Pancreas (tissue), 10 donors: ENCODE data around the gene EVPL. TPM values are rescaled to one million over a fixed set of nuclear protein-coding genes. Genes with fewer than 3 reads are reported as not detected.

Experiments used
- ATAC-seq, 4 donors: fragments of 200-7000 bp; cut with Tn5 transposase; one replicate each; pipeline versions ENCODE4 v1.8.0 to v1.9.1; 2020; ENCODE audit warnings: mild to moderate bottlenecking in 4 of 4, moderate library complexity in 4 of 4
- DNase-seq, 6 donors: peaks; one replicate each; pipeline ENCODE4 v3.0.0-alpha.2; 2020
- FAIRE-seq: peaks from 2 replicates; lab custom pipeline; 2012; peaks lifted over from hg19 to GRCh38; lab: Jason Lieb, UNC
- H3K27ac ChIP-seq, 4 donors: fragments of 200-600 bp; sonication (generic); 1 replicate in 3 of 4; 2 replicates in 1 of 4; pipeline versions ENCODE4 v1.5.0 to v1.8.0; 2020
- H3K27me3 ChIP-seq, 4 donors: fragments of 200-600 bp; one replicate each; pipeline ENCODE4 v1.8.0; 2021
- H3K36me3 ChIP-seq, 3 donors: fragments of 200-600 bp; sonication (generic) in 1 of 3; one replicate each; pipeline versions ENCODE4 v1.5.0 to v1.8.0; 2020 to 2021
- H3K4me1 ChIP-seq, 3 donors: fragments of 200-600 bp; one replicate each; pipeline ENCODE4 v1.8.0; 2021
- H3K4me3 ChIP-seq, 4 donors: fragments of 200-600 bp; sonication (generic) in 2 of 4; one replicate each; pipeline versions ENCODE4 v1.5.0 to v1.8.0; 2020 to 2021
- H3K9me3 ChIP-seq, 4 donors: fragments of 200-600 bp; one replicate each; pipeline ENCODE4 v1.8.0; 2021
- CTCF ChIP-seq, 4 donors: fragments of 200-600 bp; sonication (generic) in 3 of 4; IDR thresholded peaks; one replicate each; pipeline versions ENCODE4 v1.5.0 to v1.8.0; 2021; ENCODE audit warnings: antibody characterized with exemption in 4 of 4
- WGBS, 2 donors: extraction: QIAGEN DNeasy Blood & Tissue Kit; methylation state at CpG; one replicate each; pipeline ENCODE4 v1.1.7; 2013; 5-methylcytosine and 5-hydroxymethylcytosine counted together
- intact Hi-C, 3 donors: fragments of 100-400 bp; cut with DNase I; formaldehyde crosslinking; loops; one replicate each; pipeline versions ENCODE4 v1.11.1 to v1.14.2; 2022
- polyA plus RNA-seq, 2 donors: library from polyadenylated mRNA; stranded (reverse); fragments of 200-250 nt; gene quantifications; one replicate each; pipeline ENCODE4 v1.2.3, GENCODE V29; 2013
- total RNA-seq, 6 donors: library from RNA; stranded (reverse); fragmentation: NEBNext Ultra II Directional in 4 of 6; extraction: Animal tissue kit (Norgen Biotek cat#: 25700) in 4 of 6; gene quantifications; one replicate each; pipeline versions ENCODE4 v1.2.1 to v1.2.4, GENCODE V29; 2021 to 2023
- donor health status: healthy with polysubstance abuse.
- donor health status: DM: no; HTN: no; CAD: no; lungs with moderate emphysema.
- donor health status: DM: no; HTN: no; CAD: no.
- donor health status: control.
- donor health status: control.
- donor health status: Bipolar disorder and iron deficiency.
- donor health status: DM: yes; HTN: yes; CAD: no.
- donor health status: DM: no; HTN: no; CAD: no.
- donor health status: DM: no; HTN: no; CAD: no.
- donor health status: DM: yes; HTN: yes; CAD: no.

Gene EVPL
- total and polyA plus RNA-seq, 8 donors, result 1.3 to 14.6 (median 3.3) TPM

GRCh38 chr17:76009447-76009846 lies 17.7 kb downstream of the EVPL start:
- no peaks in the 10 kb centered on the region for H3K4me1 ChIP-seq
- FAIRE-seq (no peak), ATAC-seq (no peak), DNase-seq (no peak)
- no peaks in the 10 kb centered on the region for H3K36me3 ChIP-seq
- no peaks in the 10 kb centered on the region for H3K9me3 ChIP-seq
- no peaks in the 10 kb centered on the region for H3K27me3 ChIP-seq
- 81 to 82% methylated on average over 20 of the region's 20 CpGs for WGBS, 2 donors
- no peak overlapping the region for H3K4me3 ChIP-seq
- TF ChIP-seq CTCF (IDR thresholded peaks at IDR 0.05), result no peak
- no peak overlapping the region for H3K27ac ChIP-seq
- intact Hi-C loops, result loop anchor here in 1 of 3 donors (5.0 kb wide), 1 partner anchor 102 kb away; no protein-coding TSS in a partner anchor

- DNase-seq (no peak), ATAC-seq (no peak), FAIRE-seq (no peak)
- Histone ChIP-seq H3K27me3 (no peaks in the 10 kb centered on the region), H3K36me3 (no peaks in the 10 kb centered on the region), H3K27ac (no peak overlapping the region), H3K4me3 (no peak overlapping the region), H3K9me3 (no peaks in the 10 kb centered on the region), H3K4me1 (peaks cover 0 to 4% (median 1%) of the 10 kb centered on the region in 3 donors)
- WGBS, 2 donors, result 90 to 91% methylated on average over 55 to 56 of the region's 56 CpGs
- TF ChIP-seq CTCF (IDR thresholded peaks at IDR 0.05), result no peak
- intact Hi-C loops, result loop anchor here in 1 of 3 donors (5.0 kb wide), 1 partner anchor 102 kb away; no protein-coding TSS in a partner anchor
Observed at GRCh38 chr17:76008630-76009425, 18.3 kb downstream of the EVPL start.

GRCh38 chr17:76008208-76008607 lies 18.9 kb downstream of the EVPL start:
- ATAC-seq, result no peak
- DNase-seq, result no peak
- Histone ChIP-seq H3K4me1 (peaks cover 0 to 9% (median 7%) of the 10 kb centered on the region in 3 donors), H3K27ac (no peak overlapping the region), H3K27me3 (no peaks in the 10 kb centered on the region), H3K9me3 (no peaks in the 10 kb centered on the region), H3K4me3 (no peak overlapping the region), H3K36me3 (no peaks in the 10 kb centered on the region)
- no peak for FAIRE-seq
- WGBS, 2 donors, result 90 to 91% methylated on average over 35 to 36 of the region's 36 CpGs
- no peak for TF ChIP-seq CTCF (IDR thresholded peaks at IDR 0.05)
- intact Hi-C loops, result loop anchor here in 1 of 3 donors (5.0 kb wide), 1 partner anchor 101 kb away; no protein-coding TSS in a partner anchor

GRCh38 chr17:76007850-76008165 lies 19.3 kb downstream of the EVPL start:
- Histone ChIP-seq H3K9me3 (no peaks in the 10 kb centered on the region), H3K27ac (no peak overlapping the region), H3K4me3 (no peak overlapping the region), H3K27me3 (no peaks in the 10 kb centered on the region), H3K4me1 (peaks cover 0 to 13% (median 11%) of the 10 kb centered on the region in 3 donors), H3K36me3 (no peaks in the 10 kb centered on the region)
- ATAC-seq, result no peak
- intact Hi-C loops, result loop anchor here in 1 of 3 donors (5.0 kb wide), 1 partner anchor 101 kb away; no protein-coding TSS in a partner anchor
- WGBS, 2 donors, result 82 to 83% methylated on average over 16 of the region's 16 CpGs
- DNase-seq, result no peak
- TF ChIP-seq CTCF (IDR thresholded peaks at IDR 0.05), result no peak
- FAIRE-seq, result no peak
